ENCODE results near the gene WDR53. TPM values are rescaled to one million over a fixed set of nuclear protein-coding genes. Genes with fewer than 3 reads are reported as not detected.

WDR53 gene
- total RNA-seq, 2 donors from 2014 or later = 15.1 to 23.0 TPM

- whole genome bisulfite sequencing, 2 experiments (ENCODE audit: insufficient coverage in 1 of 2, insufficient read length in 1 of 2) = 91 to 94% methylated on average over 2 of the region's 2 CpGs
These were observed 21.3 kb downstream of the WDR53 start for GRCh38 chr3:196547067-196547466.

GRCh38 chr3:196546537-196546936, 21.8 kb downstream of the WDR53 start:
- H3K9me3 Mint-ChIP-seq = peaks cover 50% of the 10 kb centered on the region
- H3K9me3 ChIP-seq (ENCODE audit: control insufficient read depth, low read length) = peaks cover 21% of the 10 kb centered on the region
- DNase-seq = no peak
- no peaks in the 10 kb centered on the region for H3K36me3 ChIP-seq (ENCODE audit: control insufficient read depth, insufficient read depth, low read length)
- peaks cover 13% of the 10 kb centered on the region for H3K36me3 Mint-ChIP-seq (ENCODE audit: low read depth)
- H3K27ac Mint-ChIP-seq = no peak overlapping the region
- 83 to 91% methylated on average over 2 to 5 of the region's 5 CpGs for WGBS, 2 experiments (ENCODE audit: insufficient coverage in 1 of 2, insufficient read length in 1 of 2)
- H3K27me3 Mint-ChIP-seq (ENCODE audit: insufficient read depth) = peaks cover 2% of the 10 kb centered on the region
- no peaks in the 10 kb centered on the region for H3K27me3 ChIP-seq (ENCODE audit: control insufficient read depth, insufficient read depth, low read length, poor library complexity, severe bottlenecking)
- H3K4me3 Mint-ChIP-seq = no peak overlapping the region
- H3K27ac ChIP-seq (ENCODE audit: low read depth, low read length) = no peak overlapping the region
- no peaks in the 10 kb centered on the region for H3K4me1 ChIP-seq (ENCODE audit: control insufficient read depth, insufficient read depth, low read length)
- no peak overlapping the region for H3K4me3 ChIP-seq (ENCODE audit: low read length)
- no peaks in the 10 kb centered on the region for H3K4me1 Mint-ChIP-seq
- TF ChIP-seq CTCF (conservative IDR thresholded peaks at IDR 0.05) = no peak
- H3K9ac ChIP-seq (ENCODE audit: extremely low read depth, low read length, poor library complexity, severe bottlenecking) = no peak overlapping the region

More at GRCh38 chr3:196547067-196547466, 21.3 kb downstream of the WDR53 start:
- Histone ChIP-seq H3K9ac (ENCODE audit: extremely low read depth, low read length, poor library complexity, severe bottlenecking) (no peak overlapping the region), H3K9me3 (ENCODE audit: control insufficient read depth, low read length) (peaks cover 21% of the 10 kb centered on the region), H3K4me1 (ENCODE audit: control insufficient read depth, insufficient read depth, low read length) (no peaks in the 10 kb centered on the region), H3K27me3 (ENCODE audit: control insufficient read depth, insufficient read depth, low read length, poor library complexity, severe bottlenecking) (no peaks in the 10 kb centered on the region), H3K27ac (ENCODE audit: low read depth, low read length) (no peak overlapping the region), H3K4me3 (ENCODE audit: low read length) (no peak overlapping the region), H3K36me3 (ENCODE audit: control insufficient read depth, insufficient read depth, low read length) (no peaks in the 10 kb centered on the region)
- Mint-ChIP-seq H3K4me1 (no peaks in the 10 kb centered on the region), H3K36me3 (ENCODE audit: low read depth) (peaks cover 13% of the 10 kb centered on the region), H3K9me3 (peaks cover 52% of the 10 kb centered on the region), H3K27ac (no peak overlapping the region), H3K4me3 (no peak overlapping the region), H3K27me3 (ENCODE audit: insufficient read depth) (peaks cover 2% of the 10 kb centered on the region)
- peak; percentile 27 for TF ChIP-seq CTCF (conservative IDR thresholded peaks at IDR 0.05)
- DNase-seq = peak; percentile 50

GRCh38 chr3:196544491-196544992, 23.8 kb downstream of the WDR53 start:
- H3K9me3 ChIP-seq (ENCODE audit: control insufficient read depth, low read length) = peaks cover 10% of the 10 kb centered on the region
- Mint-ChIP-seq H3K27me3 (ENCODE audit: insufficient read depth) (peaks cover 2% of the 10 kb centered on the region), H3K4me1 (no peaks in the 10 kb centered on the region), H3K36me3 (ENCODE audit: low read depth) (peaks cover 3% of the 10 kb centered on the region), H3K9me3 (peaks cover 40% of the 10 kb centered on the region), H3K27ac (no peak overlapping the region), H3K4me3 (no peak overlapping the region)
- H3K4me3 ChIP-seq (ENCODE audit: low read length) = no peak overlapping the region
- no peak overlapping the region for H3K9ac ChIP-seq (ENCODE audit: extremely low read depth, low read length, poor library complexity, severe bottlenecking)
- DNase-seq = no peak
- no peak overlapping the region for H3K27ac ChIP-seq (ENCODE audit: low read depth, low read length)
- H3K36me3 ChIP-seq (ENCODE audit: control insufficient read depth, insufficient read depth, low read length) = no peaks in the 10 kb centered on the region
- no peak for TF ChIP-seq CTCF (conservative IDR thresholded peaks at IDR 0.05)
- H3K4me1 ChIP-seq (ENCODE audit: control insufficient read depth, insufficient read depth, low read length) = no peaks in the 10 kb centered on the region
- 97 to 100% methylated on average over 2 of the region's 2 CpGs for WGBS, 2 experiments (ENCODE audit: insufficient coverage in 1 of 2, insufficient read length in 1 of 2)
- no peaks in the 10 kb centered on the region for H3K27me3 ChIP-seq (ENCODE audit: control insufficient read depth, insufficient read depth, low read length, poor library complexity, severe bottlenecking)

Data from endodermal cell (in vitro differentiated cells).